Daoy (cell line): ENCODE measurements around the gene DGKI. TPM values are rescaled to one million over a fixed set of nuclear protein-coding genes. Genes with fewer than 3 reads are reported as not detected.
"Not testable (repeated sequence)": the region's sequence is repeated elsewhere in the genome, so short reads cannot be mapped to it uniquely, and the experiment has no call there.

Experiments used
- DNase-seq: peaks from one replicate; pipeline ENCODE4 v3.0.0-alpha.2; 2015; ENCODE audit warnings: low read depth
- total RNA-seq: library from RNA; depleted of rRNA; stranded (reverse); fragments of >200 nt; shearing (Covaris generic); gene quantifications from 2 replicates; pipeline ENCODE4 v1.2.3, GENCODE V29; 2014

Gene DGKI
- total RNA-seq, 1 experiment from 2014 or later, result 29.9 TPM

GRCh38 chr7:137475966-137476365 is 370.8 kb downstream of the DGKI start:
- no peak for DNase-seq

- DNase-seq, result no peak
Observed at GRCh38 chr7:137474540-137475026, 372.2 kb downstream of the DGKI start.

- no peak for DNase-seq
Observed at GRCh38 chr7:137471128-137471527, 375.6 kb downstream of the DGKI start.

- no peak for DNase-seq
Observed at GRCh38 chr7:137469858-137470257, 376.9 kb downstream of the DGKI start.

DNA sequence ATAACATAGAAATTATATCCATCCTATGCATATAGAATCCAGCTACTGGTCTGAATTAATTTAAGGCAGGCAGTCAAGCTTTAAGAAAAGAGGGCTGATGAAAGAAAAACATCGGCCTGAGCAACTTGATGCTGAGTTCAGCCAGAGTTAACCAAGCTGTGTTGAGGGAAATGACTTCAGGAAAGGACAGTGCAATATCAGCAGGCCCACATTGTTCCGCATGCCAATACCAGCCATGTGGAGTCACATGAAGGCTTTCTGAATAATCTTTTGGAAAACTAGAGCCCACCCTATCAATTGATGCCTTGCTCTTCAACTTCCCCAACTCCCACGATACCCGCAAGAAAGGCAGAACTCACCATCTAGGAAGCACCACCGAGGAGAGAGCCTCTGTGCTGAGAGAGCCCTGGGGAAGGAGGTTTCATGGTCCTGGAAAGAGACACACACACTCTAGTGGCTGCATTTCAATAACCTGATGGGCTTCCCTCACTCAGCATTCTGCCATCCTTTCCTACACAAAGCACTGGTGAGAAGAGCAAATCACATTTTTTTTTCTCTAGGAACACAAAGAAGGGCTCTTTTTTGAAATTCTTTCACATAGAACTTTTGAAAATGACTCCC is 377.5 kb downstream of the DGKI start:
- no peak for DNase-seq

- DNase-seq, result no peak
Observed at GRCh38 chr7:137462847-137463246, 383.9 kb downstream of the DGKI start.

DNA sequence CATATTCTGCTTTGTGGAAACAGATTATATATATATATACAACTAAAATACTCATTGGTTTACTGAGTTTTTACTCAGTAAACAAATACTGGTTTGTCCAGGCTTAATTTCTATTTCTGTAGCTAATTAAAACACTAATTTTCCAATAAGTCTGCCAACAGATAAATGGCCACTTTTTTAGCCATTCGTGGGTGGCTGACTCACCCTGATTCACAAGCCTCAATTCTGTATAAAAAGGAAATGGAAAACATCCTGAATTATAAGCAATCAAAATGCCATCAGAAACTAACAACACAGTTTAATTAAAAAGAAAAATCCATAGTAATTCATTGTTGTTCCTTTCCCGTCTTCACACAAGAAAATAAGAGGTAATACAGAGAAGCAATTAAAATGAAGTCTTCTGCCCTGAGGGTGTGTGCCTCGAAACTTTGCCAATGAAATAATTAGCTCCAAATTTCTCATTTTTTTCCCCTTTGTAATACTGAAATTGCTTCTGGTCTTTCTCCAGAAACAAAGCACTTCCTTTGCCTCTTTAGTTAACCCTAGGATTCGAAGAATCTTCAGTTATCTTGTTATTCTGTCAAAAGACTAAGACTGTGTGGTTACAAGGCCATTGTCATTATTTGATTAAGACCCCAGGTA is 384.6 kb downstream of the DGKI start:
- peak; percentile 11 for DNase-seq

- no peak for DNase-seq
Observed at GRCh38 chr7:137458399-137458798, 388.4 kb downstream of the DGKI start.

DNA sequence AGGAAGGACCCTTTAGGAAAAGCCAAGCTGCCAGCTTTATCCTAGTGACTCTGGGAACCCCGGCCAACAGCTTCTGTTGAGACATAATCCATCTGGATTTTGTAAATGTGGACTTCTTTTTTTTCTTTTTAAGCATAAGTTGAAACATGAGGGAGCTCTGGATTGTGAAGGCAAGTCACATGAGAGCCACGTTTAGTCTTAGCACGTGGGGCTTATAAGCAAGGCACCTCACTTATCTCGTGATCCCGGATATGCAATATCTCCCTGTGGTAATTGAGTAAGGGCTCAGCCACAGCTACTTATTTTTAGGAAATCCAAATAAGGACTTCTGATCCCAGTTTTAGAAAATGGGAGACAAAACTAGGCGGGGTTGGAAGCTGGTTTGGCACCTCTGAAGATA is 392.0 kb downstream of the DGKI start:
- no peak for DNase-seq

- DNase-seq, result no peak
Observed at GRCh38 chr7:137454246-137454724, 392.5 kb downstream of the DGKI start.

DNA sequence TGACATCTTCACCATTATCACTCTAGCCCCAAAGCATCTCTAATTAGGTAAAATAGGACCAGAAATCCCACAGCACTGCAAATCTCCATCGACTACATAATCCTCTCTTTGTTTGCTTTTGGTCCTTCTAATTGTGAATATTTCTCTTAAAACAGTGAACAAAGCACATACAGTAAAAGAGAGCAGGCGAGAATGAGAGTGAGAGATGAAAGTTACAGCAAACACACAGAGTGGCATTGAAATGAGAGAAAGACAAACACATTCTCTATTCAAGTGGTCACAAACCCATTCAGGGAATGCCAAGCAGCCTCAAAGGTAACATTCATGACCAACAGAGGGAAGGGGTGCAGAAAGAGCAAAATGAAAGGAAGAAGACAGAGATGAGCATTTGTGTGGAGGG is 393.4 kb downstream of the DGKI start:
- DNase-seq, result no peak

DNA sequence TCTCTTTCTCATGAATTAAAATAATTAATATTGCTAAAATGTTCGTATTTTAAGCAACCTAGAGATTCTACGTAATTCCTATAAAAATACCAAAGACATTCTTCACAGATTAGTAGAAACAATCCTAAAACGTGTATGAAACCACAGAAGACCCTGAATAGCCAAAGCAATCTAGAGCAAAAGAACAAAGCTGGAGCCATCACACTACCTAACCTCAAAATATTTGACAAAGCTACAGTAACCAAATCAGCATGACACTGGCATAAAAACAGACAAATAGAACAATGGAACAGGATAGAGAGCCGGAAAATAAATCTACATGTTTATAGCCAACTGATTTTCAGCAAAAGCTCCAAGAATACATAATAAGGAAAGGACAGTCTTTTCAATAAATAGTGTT is 397.8 kb downstream of the DGKI start:
- DNase-seq, result no peak

DNA sequence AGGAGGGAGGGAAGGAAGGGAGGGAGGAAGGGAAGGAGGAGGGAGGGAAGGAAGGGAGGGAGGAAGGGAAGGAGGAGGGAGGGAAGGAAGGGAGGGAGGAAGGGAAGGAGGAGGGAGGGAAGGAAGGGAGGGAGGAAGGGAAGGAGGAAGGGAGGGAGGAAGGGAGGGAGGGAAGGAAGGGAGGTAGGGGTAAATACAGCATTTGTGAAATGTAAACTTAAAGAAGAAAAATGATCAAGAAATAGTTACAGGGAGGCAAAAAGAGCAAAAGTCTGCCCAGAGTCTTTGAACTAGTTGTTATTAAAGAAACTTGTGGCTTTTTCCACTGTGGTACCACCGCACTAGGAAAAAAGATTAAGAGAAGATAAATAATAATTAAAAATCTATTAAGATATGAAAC is 398.2 kb downstream of the DGKI start:
- not testable (repeated sequence) for DNase-seq

GRCh38 chr7:137446025-137446424 is 400.7 kb downstream of the DGKI start:
- no peak for DNase-seq

GRCh38 chr7:137445268-137445667 is 401.5 kb downstream of the DGKI start:
- no peak for DNase-seq

GRCh38 chr7:137443616-137444015 is 403.2 kb downstream of the DGKI start:
- peak; percentile 39 for DNase-seq

- DNase-seq, result no peak
Observed at GRCh38 chr7:137441451-137441850, 405.3 kb downstream of the DGKI start.

- DNase-seq, result no peak
Observed at GRCh38 chr7:137439829-137440825, 406.6 kb downstream of the DGKI start.

DNA sequence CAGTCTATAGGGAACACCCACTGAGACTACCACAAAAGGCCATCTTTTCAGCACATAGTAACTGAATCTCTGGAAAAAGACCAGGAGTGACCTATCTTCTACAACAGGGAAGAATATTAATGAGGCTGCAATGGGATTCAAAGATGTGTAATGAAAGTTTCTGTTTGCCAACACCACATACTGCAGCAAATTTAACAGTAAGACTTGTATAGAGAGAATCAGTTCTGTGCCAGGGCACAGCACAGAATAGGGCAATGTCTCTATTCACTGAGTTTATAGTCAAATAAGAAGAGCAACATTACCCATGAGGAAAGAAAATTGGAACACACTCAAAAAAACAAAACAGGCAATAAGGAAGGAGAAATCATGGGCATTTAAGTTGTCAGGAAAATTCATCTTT is 411.8 kb downstream of the DGKI start:
- no peak for DNase-seq

DNA sequence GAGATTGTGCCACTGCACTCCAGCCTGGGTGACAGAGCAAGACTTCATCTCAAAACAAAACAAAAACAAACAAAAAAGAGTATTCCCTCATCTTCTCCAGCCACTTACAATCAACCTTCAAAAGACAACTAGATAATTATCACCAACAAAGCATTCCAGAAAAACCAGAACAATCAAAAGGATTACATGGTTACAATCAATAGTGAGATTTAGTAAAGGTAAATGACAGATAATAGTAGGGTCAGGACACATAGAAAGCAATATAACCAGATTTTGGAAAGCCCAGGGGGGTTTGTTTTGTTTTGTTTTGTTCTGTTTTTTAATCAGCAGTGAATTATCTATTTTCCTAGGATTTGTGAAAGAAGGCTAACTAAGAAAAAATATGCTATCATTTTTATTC is 412.2 kb downstream of the DGKI start:
- no peak for DNase-seq

GRCh38 chr7:137423321-137423720 is 423.5 kb downstream of the DGKI start:
- no peak for DNase-seq

GRCh38 chr7:137421366-137421765 is 425.4 kb downstream of the DGKI start:
- no peak for DNase-seq
